Activated naive CD4-positive, alpha-beta T cell treated with anti-CD3 and anti-CD28 coated beads for 36 hours (primary cell): ENCODE measurements around the gene EVX1. TPM values are rescaled to one million over a fixed set of nuclear protein-coding genes. Genes with fewer than 3 reads are reported as not detected.

Source experiments
- CTCF ChIA-PET: fragments of 350-600 bp; sonication (Branson Sonifier 250); formaldehyde crosslinking; loops from one replicate; lab custom pipeline; 2021; ENCODE audit warnings: antibody characterized with exemption; lab: Charles Lee
- DNase-seq: peaks from one replicate; pipeline ENCODE4 v3.0.0-alpha.2; 2020
- H3K27ac Mint-ChIP-seq: one replicate; pipeline ENCODE4 v1.8.0; 2021; ENCODE audit warnings: mild to moderate bottlenecking, mixed read lengths
- H3K27me3 Mint-ChIP-seq: one replicate; pipeline ENCODE4 v1.8.0; 2021; ENCODE audit warnings: low read depth, mixed read lengths
- H3K36me3 Mint-ChIP-seq: one replicate; pipeline ENCODE4 v1.8.0; 2021; ENCODE audit warnings: low read depth, mixed read lengths
- H3K4me1 Mint-ChIP-seq: one replicate; pipeline ENCODE4 v1.8.0; 2021; ENCODE audit warnings: low read depth, mixed read lengths
- H3K4me3 Mint-ChIP-seq: one replicate; pipeline ENCODE4 v1.8.0; 2021; ENCODE audit warnings: mild to moderate bottlenecking, moderate library complexity, mixed read lengths
- H3K9me3 Mint-ChIP-seq: one replicate; pipeline ENCODE4 v1.8.0; 2021; ENCODE audit warnings: mixed read lengths
- intact Hi-C: fragments of 100-400 bp; cut with micrococcal nuclease; formaldehyde crosslinking; loops from one replicate; pipeline ENCODE4 v1.15.1; 2023
- total RNA-seq, 2 experiments: library from RNA; stranded (reverse); gene quantifications; one replicate each; pipeline ENCODE4 v1.2.3, GENCODE V29; 2021

Gene EVX1
- total RNA-seq, 2 experiments from 2014 or later: not detected

DNA sequence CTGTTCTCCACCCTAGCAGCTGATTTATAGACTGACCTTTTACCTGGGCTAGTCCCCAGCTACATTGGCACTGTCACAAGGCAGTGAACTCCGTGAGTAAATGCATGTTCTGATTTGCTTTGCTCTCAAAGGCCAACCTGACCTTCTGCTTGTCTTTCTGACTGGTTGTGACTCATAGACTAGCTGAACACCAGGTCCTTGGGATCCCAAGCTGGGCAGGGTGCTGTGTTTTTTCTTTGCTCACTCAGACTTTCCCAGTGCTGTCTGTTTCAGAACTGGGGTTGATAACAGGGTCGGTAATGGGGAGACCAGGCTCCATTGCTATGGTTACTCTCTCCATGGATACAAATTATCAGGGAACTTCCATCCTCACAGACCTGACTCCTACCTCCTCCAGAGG, 35.0 kb downstream of the EVX1 start:
- Mint-ChIP-seq H3K36me3 (peaks cover 5% of the 10 kb centered on the region), H3K27me3 (peaks cover 21% of the 10 kb centered on the region), H3K4me1 (no peaks in the 10 kb centered on the region), H3K4me3 (no peak overlapping the region), H3K27ac (no peak overlapping the region), H3K9me3 (peaks cover 5% of the 10 kb centered on the region)
- CTCF ChIA-PET: interaction anchor here (0.6 to 0.9 kb wide), 2 partner anchors 81 to 525 kb away, joined by 3 read pairs; no protein-coding TSS in a partner anchor
- no peak for DNase-seq
- intact Hi-C loops: no loop called here

DNA sequence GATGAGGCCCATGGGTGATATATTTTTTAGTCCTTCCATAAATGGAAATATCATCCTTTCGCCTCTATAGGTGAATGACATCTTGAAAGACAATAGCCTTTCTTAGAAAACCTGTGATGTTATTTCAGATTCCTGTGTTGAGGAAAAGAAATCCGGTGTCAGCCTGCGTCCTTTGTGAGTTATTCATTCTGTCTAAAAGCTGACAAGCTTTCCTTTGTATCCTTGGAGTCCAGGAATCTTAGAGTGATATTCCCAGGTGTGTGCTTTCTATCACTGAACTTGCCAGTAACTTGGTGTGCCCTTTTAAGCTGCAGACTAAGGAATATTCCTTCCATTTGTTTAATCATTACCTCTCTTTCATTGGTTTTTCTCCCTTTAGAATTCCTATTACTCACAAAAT, 41.0 kb downstream of the EVX1 start:
- Mint-ChIP-seq H3K36me3 (no peaks in the 10 kb centered on the region), H3K27ac (no peak overlapping the region), H3K4me1 (no peaks in the 10 kb centered on the region), H3K4me3 (no peak overlapping the region), H3K9me3 (no peaks in the 10 kb centered on the region), H3K27me3 (peaks cover 26% of the 10 kb centered on the region)
- DNase-seq: no peak
- intact Hi-C loops: no loop called here
- CTCF ChIA-PET: no interaction called here

DNA sequence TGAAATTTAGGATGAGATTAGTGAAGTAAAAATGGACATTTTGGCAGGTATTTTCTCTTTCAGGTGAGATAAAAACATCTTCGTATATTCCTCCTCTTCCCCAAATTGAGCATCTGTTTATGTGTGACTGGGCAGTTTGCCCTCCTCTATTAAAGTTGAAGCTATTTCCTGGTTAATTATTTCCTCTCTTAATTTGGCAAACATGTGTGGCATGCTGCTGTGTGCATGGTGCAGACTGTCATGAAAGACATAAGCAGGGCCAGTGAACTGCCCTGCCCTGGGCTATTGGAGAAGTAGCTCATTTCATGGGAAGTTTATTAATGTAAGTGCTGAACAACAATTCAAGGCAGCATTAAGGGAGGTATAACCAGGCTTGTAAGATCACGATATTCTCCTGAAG, 52.6 kb downstream of the EVX1 start:
- intact Hi-C loops: no loop called here
- H3K4me1 Mint-ChIP-seq: no peaks in the 10 kb centered on the region
- no peak overlapping the region for H3K4me3 Mint-ChIP-seq
- H3K36me3 Mint-ChIP-seq: no peaks in the 10 kb centered on the region
- peaks cover 21% of the 10 kb centered on the region for H3K27me3 Mint-ChIP-seq
- no peaks in the 10 kb centered on the region for H3K9me3 Mint-ChIP-seq
- CTCF ChIA-PET: no interaction called here
- no peak for DNase-seq
- H3K27ac Mint-ChIP-seq: no peak overlapping the region

DNA sequence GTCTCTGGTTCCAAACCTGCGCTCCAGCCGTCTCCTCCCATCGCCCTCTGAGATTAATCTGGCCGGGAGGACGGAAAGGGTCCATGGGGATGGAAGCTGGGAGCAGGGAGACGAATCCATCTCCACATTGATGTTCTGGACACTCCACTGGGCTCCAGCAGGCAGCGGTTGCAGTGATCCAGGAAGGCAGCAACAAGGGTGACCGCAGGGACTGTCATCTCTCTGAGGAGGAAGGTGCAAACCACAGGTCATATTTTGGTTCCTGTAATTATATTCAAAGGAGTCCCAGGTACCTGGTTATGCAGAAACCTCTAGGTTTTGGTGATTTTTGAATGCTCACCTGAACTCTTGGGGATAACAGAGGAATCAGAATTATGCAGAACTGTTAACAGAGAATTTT, 54.8 kb downstream of the EVX1 start:
- Mint-ChIP-seq H3K4me3 (no peak overlapping the region), H3K9me3 (no peaks in the 10 kb centered on the region)

More for the DNA sequence above, 54.8 kb downstream of the EVX1 start:
- intact Hi-C loops: no loop called here
- no peaks in the 10 kb centered on the region for H3K36me3 Mint-ChIP-seq
- H3K27ac Mint-ChIP-seq: no peak overlapping the region
- CTCF ChIA-PET: no interaction called here
- peaks cover 22% of the 10 kb centered on the region for H3K27me3 Mint-ChIP-seq
- no peak for DNase-seq
- H3K4me1 Mint-ChIP-seq: no peaks in the 10 kb centered on the region

Other genes starting within 250 kb of the EVX1 start
- under 1 TPM; 0.24 to 0.30 TPM for gene HOXA1, start 146.8 kb upstream of the EVX1 start, total RNA-seq
- gene HOXA2, start 140.1 kb upstream of the EVX1 start, total RNA-seq: not detected
- under 1 TPM in 1 of 2 experiments, not detected in 1; 0.14 TPM for gene HOXA4, start 112.0 kb upstream of the EVX1 start, total RNA-seq
- gene HOXA5, start 99.1 kb upstream of the EVX1 start, total RNA-seq: not detected
- gene HOXA6, start 95.0 kb upstream of the EVX1 start, total RNA-seq: not detected
- not detected for gene HOXA3, start 90.2 kb upstream of the EVX1 start, total RNA-seq
- gene HOXA7, start 86.1 kb upstream of the EVX1 start, total RNA-seq: not detected
- not detected for gene HOXA9, start 77.3 kb upstream of the EVX1 start, total RNA-seq
- not detected for gene HOXA10, start 68.5 kb upstream of the EVX1 start, total RNA-seq
- gene HOXA11, start 57.6 kb upstream of the EVX1 start, total RNA-seq: not detected
- gene HOXA13, start 42.7 kb upstream of the EVX1 start, total RNA-seq: not detected